ENCODE data around the gene PMVK. TPM values are rescaled to one million over a fixed set of nuclear protein-coding genes. Genes with fewer than 3 reads are reported as not detected.

Gene PMVK
- total RNA-seq, 1 experiment from 2014 or later: 27.1 TPM

GRCh38 chr1:154961207-154962155, 25.0 kb upstream of the PMVK start, which contains the start of gene PYGO2:
Gene PYGO2, minus strand, starts transcription at chr1:154961782. Its CDS starts 206 bp downstream, at chr1:154961576.
- H3K4me1 ChIP-seq (replicated peaks; ENCODE audit: insufficient read depth): peaks cover 20% of the 10 kb centered on the region
- ChIA-PET CTCF (interaction anchor here (0.5 to 1.1 kb wide), 4 partner anchors 9 to 215 kb away, joined by 3 to 26 read pairs (median 4); partner anchors contain the start of gene SHC1), POLR2A (ENCODE audit: unreplicated experiment) (interaction anchor here (0.6 to 1.6 kb wide), 3 partner anchors 9 to 402 kb away, joined by 3 to 18 read pairs (median 4); partner anchors contain the start of genes KCNN3 and SHC1)
- peaks cover 46% of the 10 kb centered on the region for H3F3A ChIP-seq (ENCODE audit: insufficient read depth, low read depth)
- H2AFZ ChIP-seq: peak within 1 kb of the TSS; percentile 72
- H3K36me3 ChIP-seq (ENCODE audit: low read depth): peaks cover 14% of the 10 kb centered on the region; the same call in 1 of the 2 replicates
- peak within 1 kb of the TSS; percentile 72 for H3K27ac ChIP-seq
- TF ChIP-seq EZH2 (IDR thresholded peaks at IDR 0.05; ENCODE audit: low read depth): no peak
- TF ChIP-seq CTCF (conservative IDR thresholded peaks at IDR 0.05): peak; percentile 60; the same call in 1 of the 2 replicates
- BruUV-seq (replicated peaks): no TSS peak
- peak; percentile 64 to 88 for DNase-seq
- H3K9me2 ChIP-seq (ENCODE audit: insufficient read depth): no peaks in the 10 kb centered on the region
- peak within 1 kb of the TSS; percentile 78 for H3K4me3 ChIP-seq
- H4K20me1 ChIP-seq (ENCODE audit: insufficient read depth): no peaks in the 10 kb centered on the region
- peaks cover 12% of the 10 kb centered on the region for H3K79me2 ChIP-seq (ENCODE audit: low read depth)
- peak within 1 kb of the TSS; percentile 90 for H3K4me2 ChIP-seq
- H3K9me3 ChIP-seq (ENCODE audit: insufficient read depth, low read depth): no peaks in the 10 kb centered on the region
- no peaks in the 10 kb centered on the region for H3K27me3 ChIP-seq (ENCODE audit: insufficient read depth, low read depth)
- intact Hi-C loops (cut with micrococcal nuclease; ENCODE audit: unreplicated experiment): loop anchor here (2.0 to 5.0 kb wide), 3 partner anchors 41 to 89 kb away; partner anchors contain the start of genes ADAM15 and ZBTB7B

GRCh38 chr1:154960446-154961136, 24.1 kb upstream of the PMVK start:
- CTCF ChIA-PET: interaction anchor here (0.5 to 1.1 kb wide), 3 partner anchors 10 to 216 kb away, joined by 3 to 4 read pairs (median 3); partner anchors contain the start of gene SHC1
- H3F3A ChIP-seq (ENCODE audit: insufficient read depth, low read depth): peaks cover 45% of the 10 kb centered on the region
- intact Hi-C loops (cut with micrococcal nuclease; ENCODE audit: unreplicated experiment): loop anchor here (2.0 to 5.0 kb wide), 3 partner anchors 42 to 90 kb away; partner anchors contain the start of genes ADAM15 and ZBTB7B
- H3K79me2 ChIP-seq (ENCODE audit: low read depth): peaks cover 12% of the 10 kb centered on the region
- no peak for TF ChIP-seq CTCF (conservative IDR thresholded peaks at IDR 0.05)
- TF ChIP-seq EZH2 (IDR thresholded peaks at IDR 0.05; ENCODE audit: low read depth): no peak
- no peaks in the 10 kb centered on the region for H3K9me3 ChIP-seq (ENCODE audit: insufficient read depth, low read depth)
- BruUV-seq (replicated peaks): TSS peak; percentile 14
- DNase-seq: no peak
- H3K27ac ChIP-seq: peak overlapping the region; percentile 72; the same call in 1 of the 2 replicates
- peaks cover 12% of the 10 kb centered on the region; the same call in 1 of the 2 replicates for H3K36me3 ChIP-seq (ENCODE audit: low read depth)
- peak overlapping the region; percentile 90 for H3K4me2 ChIP-seq
- no peaks in the 10 kb centered on the region for H3K27me3 ChIP-seq (ENCODE audit: insufficient read depth, low read depth)
- no peaks in the 10 kb centered on the region for H3K9me2 ChIP-seq (ENCODE audit: insufficient read depth)
- H3K4me1 ChIP-seq (replicated peaks; ENCODE audit: insufficient read depth): peaks cover 24% of the 10 kb centered on the region
- peak overlapping the region; percentile 72; the same call in 1 of the 2 replicates for H2AFZ ChIP-seq
- POLR2A ChIA-PET (ENCODE audit: unreplicated experiment): interaction anchor here (1.6 kb wide), 1 partner anchor 10 kb away, joined by 18 read pairs; the partner anchor contains the start of gene SHC1
- no peaks in the 10 kb centered on the region for H4K20me1 ChIP-seq (ENCODE audit: insufficient read depth)
- peak overlapping the region; percentile 78 for H3K4me3 ChIP-seq

GRCh38 chr1:154959426-154959780, 22.9 kb upstream of the PMVK start:
- BruUV-seq (replicated peaks): no TSS peak
- peaks cover 12% of the 10 kb centered on the region for H3K79me2 ChIP-seq (ENCODE audit: low read depth)
- ChIA-PET POLR2A (ENCODE audit: unreplicated experiment) (interaction anchor here (0.6 kb wide), 1 partner anchor 45 kb away, joined by 3 read pairs; no protein-coding TSS in a partner anchor), CTCF (no interaction called here)
- no peak overlapping the region for H3K27ac ChIP-seq
- H3F3A ChIP-seq (ENCODE audit: insufficient read depth, low read depth): peaks cover 37% of the 10 kb centered on the region
- no peaks in the 10 kb centered on the region for H4K20me1 ChIP-seq (ENCODE audit: insufficient read depth)
- H3K4me2 ChIP-seq: no peak overlapping the region
- no peaks in the 10 kb centered on the region for H3K9me3 ChIP-seq (ENCODE audit: insufficient read depth, low read depth)
- H3K36me3 ChIP-seq (ENCODE audit: low read depth): no peaks in the 10 kb centered on the region; the same call in 1 of the 2 replicates
- H2AFZ ChIP-seq: no peak overlapping the region
- TF ChIP-seq CTCF (conservative IDR thresholded peaks at IDR 0.05) (no peak), EZH2 (IDR thresholded peaks at IDR 0.05; ENCODE audit: low read depth) (no peak)
- DNase-seq: no peak
- intact Hi-C loops (cut with micrococcal nuclease; ENCODE audit: unreplicated experiment): no loop called here
- H3K4me1 ChIP-seq (replicated peaks; ENCODE audit: insufficient read depth): peaks cover 24% of the 10 kb centered on the region
- no peak overlapping the region for H3K4me3 ChIP-seq
- no peaks in the 10 kb centered on the region for H3K27me3 ChIP-seq (ENCODE audit: insufficient read depth, low read depth)
- H3K9me2 ChIP-seq (ENCODE audit: insufficient read depth): no peaks in the 10 kb centered on the region

Measured in PC-9 (cell line).